Activated B cell treated with CpG ODN at 0.5 μM for 24 hours (primary cell): Measurements from ENCODE around the gene NPAS3. TPM values are rescaled to one million over a fixed set of nuclear protein-coding genes. Genes with fewer than 3 reads are reported as not detected.

ENCODE experiments used
- ATAC-seq: fragments of 200-7000 bp; cut with Tn5 transposase; one replicate; pipeline ENCODE4 v1.10.0; 2021; ENCODE audit warnings: low read depth, mild to moderate bottlenecking, moderate library complexity
- CTCF ChIA-PET: fragments of 350-600 bp; sonication (Branson Sonifier 250); formaldehyde crosslinking; loops from one replicate; lab custom pipeline; 2021; ENCODE audit warnings: antibody characterized with exemption; lab: Charles Lee
- POLR2A ChIA-PET: fragments of 350-600 bp; sonication (Branson Sonifier 250); formaldehyde crosslinking; loops from one replicate; lab custom pipeline; 2021; ENCODE audit warnings: antibody characterized with exemption; lab: Charles Lee
- DNase-seq: peaks from one replicate; pipeline ENCODE4 v3.0.0; 2022
- H3K27ac Mint-ChIP-seq: one replicate; pipeline ENCODE4 v1.8.0; 2020; ENCODE audit warnings: mixed read lengths
- H3K27me3 Mint-ChIP-seq: one replicate; pipeline ENCODE4 v1.8.0; 2021; ENCODE audit warnings: mixed read lengths
- H3K36me3 Mint-ChIP-seq: one replicate; pipeline ENCODE4 v1.8.0; 2021; ENCODE audit warnings: low read depth, mixed read lengths
- H3K4me1 Mint-ChIP-seq: one replicate; pipeline ENCODE4 v1.8.0; 2021; ENCODE audit warnings: mixed read lengths
- H3K4me3 Mint-ChIP-seq: one replicate; pipeline ENCODE4 v1.8.0; 2020; ENCODE audit warnings: mild to moderate bottlenecking, mixed read lengths
- H3K9me3 Mint-ChIP-seq: one replicate; pipeline ENCODE4 v1.8.0; 2020; ENCODE audit warnings: mixed read lengths
- CTCF ChIP-seq: fragments of 200-600 bp; IDR thresholded peaks from one replicate; pipeline ENCODE4 v1.8.0; 2022; ENCODE audit warnings: antibody characterized with exemption, mild to moderate bottlenecking
- intact Hi-C: fragments of 100-400 bp; cut with micrococcal nuclease; formaldehyde crosslinking; loops from one replicate; pipeline ENCODE4 v1.15.1; 2024
- total RNA-seq: library from RNA; stranded (reverse); gene quantifications from 2 replicates; pipeline ENCODE4 v1.2.3, GENCODE V29; 2022

Gene NPAS3
- total RNA-seq, 1 donor from 2014 or later, result not detected

DNA sequence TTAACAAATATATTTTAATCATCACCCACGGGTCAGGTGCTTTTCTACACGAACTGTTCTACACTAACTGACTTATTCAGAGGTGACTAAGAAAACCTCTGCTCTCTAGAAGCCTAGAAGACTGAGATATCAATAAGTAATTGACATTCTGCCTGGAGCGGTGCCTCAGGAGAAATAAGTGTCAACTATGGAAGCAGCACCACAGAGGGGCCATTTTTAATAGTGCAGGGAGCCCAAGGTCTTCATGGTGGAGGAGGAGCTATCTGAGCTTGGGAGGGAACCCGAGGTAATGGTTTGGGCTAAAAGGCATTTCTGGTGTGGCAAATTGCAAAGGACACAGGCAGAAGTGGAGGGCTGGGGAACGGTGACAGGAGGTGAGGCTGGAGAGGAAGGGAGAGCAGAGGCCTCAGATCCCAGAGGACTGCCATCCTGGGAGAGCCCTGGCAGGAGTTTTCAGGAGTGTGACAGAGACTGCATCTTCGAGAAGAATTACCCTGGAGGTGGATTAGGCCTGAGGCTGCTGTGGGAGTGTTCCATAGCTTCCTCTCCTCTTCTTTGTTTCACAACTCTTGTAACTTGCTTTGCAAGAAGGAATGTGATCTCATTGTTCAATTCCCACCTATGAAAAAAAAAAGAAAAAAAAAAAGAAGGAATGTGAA is 123.1 kb downstream of the NPAS3 start:
- intact Hi-C loops, result no loop called here
- Mint-ChIP-seq H3K4me3 (no peak overlapping the region), H3K36me3 (no peaks in the 10 kb centered on the region), H3K4me1 (no peaks in the 10 kb centered on the region), H3K9me3 (no peaks in the 10 kb centered on the region), H3K27me3 (no peaks in the 10 kb centered on the region), H3K27ac (no peak overlapping the region)
- POLR2A ChIA-PET, result no interaction called here
- no peak for DNase-seq
- CTCF ChIA-PET, result no interaction called here
- TF ChIP-seq CTCF, result no peak
- no peak for ATAC-seq

DNA sequence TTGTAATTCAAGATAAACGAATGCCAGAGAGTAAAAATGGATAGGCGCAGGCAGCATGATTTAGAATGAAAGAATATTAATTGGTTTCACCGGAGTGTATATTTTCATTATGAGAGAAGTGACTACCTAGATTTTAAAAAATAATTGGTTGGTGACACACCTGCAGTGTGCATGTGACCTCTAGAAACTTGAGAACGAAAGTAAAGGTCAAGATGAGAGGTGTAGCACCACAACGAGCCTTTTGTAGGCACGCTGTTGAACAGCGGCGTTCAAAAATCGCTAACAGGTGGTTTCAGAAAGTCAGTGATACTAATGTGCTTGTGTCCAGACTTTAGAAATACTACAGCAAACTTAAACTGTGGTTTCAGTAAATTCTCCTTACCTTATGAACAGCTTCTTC is 123.8 kb downstream of the NPAS3 start:
- ATAC-seq (no peak), DNase-seq (no peak)
- Mint-ChIP-seq H3K27me3 (no peaks in the 10 kb centered on the region), H3K36me3 (no peaks in the 10 kb centered on the region), H3K4me1 (no peaks in the 10 kb centered on the region), H3K4me3 (no peak overlapping the region), H3K27ac (no peak overlapping the region), H3K9me3 (no peaks in the 10 kb centered on the region)
- TF ChIP-seq CTCF, result no peak
- POLR2A ChIA-PET, result no interaction called here
- CTCF ChIA-PET, result no interaction called here
- intact Hi-C loops, result no loop called here

GRCh38 chr14:33062881-33063280 is 124.2 kb downstream of the NPAS3 start:
- no peak for TF ChIP-seq CTCF
- H3K4me3 Mint-ChIP-seq, result no peak overlapping the region
- no peak for DNase-seq
- H3K27me3 Mint-ChIP-seq, result no peaks in the 10 kb centered on the region
- H3K9me3 Mint-ChIP-seq, result no peaks in the 10 kb centered on the region
- intact Hi-C loops, result no loop called here
- no peak overlapping the region for H3K27ac Mint-ChIP-seq
- POLR2A ChIA-PET, result no interaction called here
- no peak for ATAC-seq
- no peaks in the 10 kb centered on the region for H3K36me3 Mint-ChIP-seq
- H3K4me1 Mint-ChIP-seq, result no peaks in the 10 kb centered on the region
- CTCF ChIA-PET, result no interaction called here

DNA sequence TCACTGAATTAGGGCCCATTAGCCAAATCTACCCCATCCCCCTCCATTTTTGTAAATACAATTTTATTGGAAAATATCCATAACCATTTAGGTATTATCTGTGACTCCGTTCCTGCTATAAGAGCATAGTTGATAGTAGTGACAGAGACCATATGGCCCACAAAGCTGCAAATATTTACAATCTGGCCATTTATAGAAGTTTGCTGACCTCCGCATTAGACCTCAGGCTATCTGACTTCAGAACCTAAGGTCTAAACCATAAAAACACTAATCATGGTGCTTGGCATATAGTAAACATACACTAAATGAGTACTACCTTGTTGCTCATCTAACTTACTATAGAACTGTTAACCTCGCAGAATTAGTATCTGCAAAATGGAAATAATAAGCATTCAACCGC is 124.8 kb downstream of the NPAS3 start:
- POLR2A ChIA-PET, result no interaction called here
- Mint-ChIP-seq H3K27me3 (no peaks in the 10 kb centered on the region), H3K4me1 (no peaks in the 10 kb centered on the region), H3K27ac (no peak overlapping the region), H3K4me3 (no peak overlapping the region), H3K36me3 (no peaks in the 10 kb centered on the region), H3K9me3 (no peaks in the 10 kb centered on the region)
- CTCF ChIA-PET, result no interaction called here
- DNase-seq (no peak), ATAC-seq (no peak)
- intact Hi-C loops, result no loop called here
- no peak for TF ChIP-seq CTCF

DNA sequence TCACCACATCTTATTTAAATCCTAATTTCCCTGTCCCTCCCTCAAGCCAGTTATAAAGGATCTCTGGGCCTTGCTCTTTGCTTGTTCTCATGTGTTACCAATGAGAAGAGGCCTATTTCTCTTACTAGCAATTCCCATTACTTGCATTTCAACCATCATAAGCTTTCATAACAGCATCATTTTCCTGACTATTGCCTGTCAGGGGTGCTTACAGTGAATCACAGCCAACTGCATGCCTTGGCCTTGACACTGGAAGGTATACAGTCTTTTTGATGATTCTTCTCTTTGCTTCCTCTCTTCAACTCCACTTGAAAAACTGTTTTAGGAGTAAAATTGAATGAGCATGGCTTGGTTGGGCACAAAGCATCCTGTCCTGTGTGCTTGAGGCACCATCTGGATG is 127.0 kb downstream of the NPAS3 start:
- TF ChIP-seq CTCF, result no peak
- ATAC-seq (no peak), DNase-seq (no peak)
- ChIA-PET POLR2A (no interaction called here), CTCF (no interaction called here)
- H3K36me3 Mint-ChIP-seq, result no peaks in the 10 kb centered on the region
- H3K9me3 Mint-ChIP-seq, result no peaks in the 10 kb centered on the region
- no peak overlapping the region for H3K4me3 Mint-ChIP-seq
- no peaks in the 10 kb centered on the region for H3K27me3 Mint-ChIP-seq
- intact Hi-C loops, result no loop called here
- no peaks in the 10 kb centered on the region for H3K4me1 Mint-ChIP-seq
- no peak overlapping the region for H3K27ac Mint-ChIP-seq
